RWPE2 (cell line): ENCODE measurements around the gene PTBP1.

Experiments used
- ATAC-seq: fragments of 200-7000 bp; cut with Tn5 transposase; 3 replicates; pipeline ENCODE4 v1.9.1; 2021; ENCODE audit warnings: low read depth
- DNase-seq: peaks from one replicate; pipeline ENCODE4 v3.0.0-alpha.2; 2020; ENCODE audit warnings: low spot score
- H3K27ac ChIP-seq: fragments of 450-650 bp; 2 replicates; pipeline ENCODE4 v1.5.1; 2017; ENCODE audit warnings: mild to moderate bottlenecking; ENCODE audit not compliant: poor library complexity, severe bottlenecking
- H3K27me3 ChIP-seq: fragments of 250-450 bp; sonication (Bioruptor Pico); 2 replicates; pipeline ENCODE4 v1.5.1; 2021; ENCODE audit warnings: mild to moderate bottlenecking, moderate library complexity; ENCODE audit not compliant: insufficient read depth, poor library complexity, severe bottlenecking
- H3K36me3 ChIP-seq: fragments of 250-450 bp; sonication (Bioruptor Pico); 2 replicates; pipeline ENCODE4 v1.5.1; 2020; ENCODE audit warnings: low read depth, mild to moderate bottlenecking, moderate library complexity
- H3K4me1 ChIP-seq: fragments of 250-450 bp; sonication (Bioruptor Pico); 2 replicates; pipeline ENCODE4 v1.5.1; 2021; ENCODE audit warnings: mild to moderate bottlenecking, moderate library complexity; ENCODE audit not compliant: insufficient read depth, poor library complexity, severe bottlenecking
- H3K4me3 ChIP-seq: fragments of 250-450 bp; sonication (Bioruptor Pico); 2 replicates; pipeline ENCODE4 v1.5.1; 2021; ENCODE audit warnings: mild to moderate bottlenecking, moderate library complexity; ENCODE audit not compliant: severe bottlenecking
- H3K9me3 ChIP-seq: fragments of 250-450 bp; sonication (Bioruptor Pico); 2 replicates; pipeline ENCODE4 v1.5.1; 2021; ENCODE audit warnings: mild to moderate bottlenecking, moderate library complexity; ENCODE audit not compliant: severe bottlenecking
- CTCF ChIP-seq: fragments of 450-650 bp; IDR thresholded peaks from one replicate; pipeline ENCODE4 v1.5.1; 2017; ENCODE audit warnings: mild to moderate bottlenecking, moderate library complexity; ENCODE audit not compliant: poor library complexity, severe bottlenecking

Gene PTBP1

DNA sequence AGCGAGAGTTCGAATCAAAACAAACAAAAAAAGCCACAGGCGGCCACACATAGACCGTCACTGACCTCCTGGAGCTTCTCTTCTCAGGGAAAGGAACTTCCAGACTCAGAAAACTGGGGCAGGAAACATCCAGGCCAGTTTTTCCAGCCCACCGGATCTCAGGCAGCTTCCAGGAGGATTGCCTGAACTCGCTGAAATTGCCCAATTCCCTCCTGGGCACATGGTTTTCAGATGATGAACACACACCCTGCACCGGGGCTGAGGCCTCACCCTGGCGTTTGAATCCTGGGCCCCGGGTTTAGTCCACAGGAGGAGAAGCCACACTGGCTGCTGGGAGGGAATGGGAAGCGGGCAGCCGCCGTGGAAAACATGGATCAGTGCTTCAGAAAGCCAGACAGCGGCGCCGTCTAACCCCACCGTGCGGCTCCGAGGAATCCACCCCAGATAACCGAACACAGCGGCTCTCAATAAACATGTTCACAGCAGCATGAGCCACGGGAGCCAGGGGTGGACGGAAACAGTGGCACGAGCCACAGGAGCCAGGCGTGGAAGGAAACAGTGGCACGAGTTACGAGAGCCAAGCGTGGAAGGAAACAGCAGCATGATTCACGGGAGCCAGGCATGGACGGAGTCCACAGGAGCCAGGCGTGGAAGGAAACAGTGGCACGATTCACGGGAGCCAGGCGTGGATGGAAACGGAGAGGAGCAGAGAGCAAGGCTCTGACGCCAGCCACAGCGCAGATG is 18.2 kb upstream of the PTBP1 start:
- Histone ChIP-seq H3K4me3 (no peak overlapping the region), H3K4me1 (peaks cover 27% of the 10 kb centered on the region), H3K27ac (peak overlapping the region; percentile 89), H3K27me3 (no peaks in the 10 kb centered on the region), H3K9me3 (no peaks in the 10 kb centered on the region), H3K36me3 (no peaks in the 10 kb centered on the region)
- no peak for TF ChIP-seq CTCF
- ATAC-seq (peak; percentile 84), DNase-seq (peak; percentile 86)

GRCh38 chr19:780935-781334 is 16.3 kb upstream of the PTBP1 start:
- no peak for TF ChIP-seq CTCF
- Histone ChIP-seq H3K27me3 (no peaks in the 10 kb centered on the region), H3K9me3 (no peaks in the 10 kb centered on the region), H3K4me3 (no peak overlapping the region), H3K36me3 (peaks cover 4% of the 10 kb centered on the region), H3K4me1 (peaks cover 27% of the 10 kb centered on the region), H3K27ac (peak overlapping the region; percentile 89)
- ATAC-seq (no peak), DNase-seq (no peak)

- Histone ChIP-seq H3K36me3 (peaks cover 4% of the 10 kb centered on the region), H3K27ac (peak overlapping the region; percentile 89), H3K27me3 (no peaks in the 10 kb centered on the region), H3K4me1 (peaks cover 27% of the 10 kb centered on the region), H3K9me3 (no peaks in the 10 kb centered on the region), H3K4me3 (peak overlapping the region; percentile 42)
- DNase-seq, result no peak
- no peak for TF ChIP-seq CTCF
- ATAC-seq, result no peak
These were observed 15.5 kb upstream of the PTBP1 start for GRCh38 chr19:781800-782184.

DNA sequence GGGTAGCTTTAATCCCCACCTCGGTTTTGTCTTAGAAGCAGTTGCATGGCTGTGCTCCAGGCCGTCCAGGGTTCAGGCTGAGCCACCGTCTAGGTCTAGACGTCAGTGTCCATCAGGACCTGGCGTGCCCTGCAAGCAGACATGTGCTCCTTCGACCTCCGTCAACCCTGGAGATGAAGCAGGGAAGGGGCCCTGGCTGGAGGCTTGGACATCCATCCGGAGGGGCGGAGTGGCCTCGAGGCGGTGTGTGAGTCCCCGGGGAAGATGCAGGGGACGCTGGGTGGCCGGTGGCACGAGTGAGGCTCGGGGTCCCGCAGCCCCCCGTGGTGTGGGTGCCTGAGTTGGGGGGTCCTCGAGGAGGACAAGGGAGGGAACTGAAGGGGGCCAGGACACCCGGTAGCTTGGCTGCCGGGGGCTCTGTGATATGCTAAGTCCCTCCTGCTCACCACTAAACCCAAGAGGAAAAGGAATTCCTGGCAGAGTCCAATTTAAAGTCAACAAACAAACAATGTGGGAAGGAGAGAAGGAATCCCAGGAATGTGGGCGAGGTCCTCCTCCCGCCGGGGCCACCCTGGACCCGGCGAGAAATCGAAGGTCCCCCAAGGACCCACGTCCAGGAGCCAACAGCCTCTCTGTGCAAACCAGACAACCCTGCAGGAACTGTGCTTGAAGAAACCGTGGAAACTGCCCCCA is 14.9 kb upstream of the PTBP1 start:
- H3K27me3 ChIP-seq, result no peaks in the 10 kb centered on the region
- peaks cover 27% of the 10 kb centered on the region for H3K4me1 ChIP-seq
- ATAC-seq, result peak; percentile 78
- no peaks in the 10 kb centered on the region for H3K9me3 ChIP-seq
- peak overlapping the region; percentile 42 for H3K4me3 ChIP-seq
- peak overlapping the region; percentile 89 for H3K27ac ChIP-seq
- no peak for TF ChIP-seq CTCF
- DNase-seq, result no peak
- peaks cover 4% of the 10 kb centered on the region for H3K36me3 ChIP-seq
